ENCODE data around the gene MYL12A.

Gene MYL12A

GRCh38 chr18:3225588-3225987, 22.0 kb upstream of the MYL12A start:
- no peak for DNase-seq

- no peak for DNase-seq
Measured at GRCh38 chr18:3226048-3226447, 21.6 kb upstream of the MYL12A start.

- no peak for DNase-seq
Measured at GRCh38 chr18:3230401-3231334, 16.9 kb upstream of the MYL12A start.

- DNase-seq: no peak
Measured at GRCh38 chr18:3233004-3233403, 14.6 kb upstream of the MYL12A start.

GRCh38 chr18:3233433-3234168, 14.0 kb upstream of the MYL12A start:
- DNase-seq: no peak

GRCh38 chr18:3234457-3234856, 13.1 kb upstream of the MYL12A start:
- DNase-seq: no peak

- DNase-seq: no peak
Measured at GRCh38 chr18:3235846-3236245, 11.8 kb upstream of the MYL12A start.

- DNase-seq: no peak
Measured at GRCh38 chr18:3236470-3236869, 11.1 kb upstream of the MYL12A start.

GRCh38 chr18:3238742-3239141, 8.9 kb upstream of the MYL12A start:
- DNase-seq: no peak

- DNase-seq: no peak
Measured at GRCh38 chr18:3245185-3245564, 2.4 kb upstream of the MYL12A start.

GRCh38 chr18:3245853-3246634, 1.6 kb upstream of the MYL12A start:
- peak; percentile 70 for DNase-seq

GRCh38 chr18:3246635-3247239, 864 bp upstream of the MYL12A start:
- no peak for DNase-seq

GRCh38 chr18:3248062-3248657, 559 bp downstream of the MYL12A start:
- no peak for DNase-seq

GRCh38 chr18:3248658-3249359, 1.2 kb downstream of the MYL12A start:
- DNase-seq: no peak

- no peak for DNase-seq
Measured at GRCh38 chr18:3250237-3251107, 2.9 kb downstream of the MYL12A start.

- DNase-seq: no peak
Measured at GRCh38 chr18:3251249-3251962, 3.8 kb downstream of the MYL12A start.

GRCh38 chr18:3251963-3252277, 4.3 kb downstream of the MYL12A start:
- DNase-seq: no peak

GRCh38 chr18:3252843-3253242, 5.2 kb downstream of the MYL12A start:
- no peak for DNase-seq

GRCh38 chr18:3254725-3255124, 7.1 kb downstream of the MYL12A start:
- DNase-seq: no peak

GRCh38 chr18:3255611-3256165, 8.1 kb downstream of the MYL12A start:
- no peak for DNase-seq
